ENCODE data around the gene KRTAP25-1. TPM values are rescaled to one million over a fixed set of nuclear protein-coding genes. Genes with fewer than 3 reads are reported as not detected.

KRTAP25-1 gene
- total RNA-seq, 1 donor from 2014 or later, result not detected

GRCh38 chr21:30251781-30252180 is 37.5 kb downstream of the KRTAP25-1 start:
- H3K4me1 ChIP-seq, result no peaks in the 10 kb centered on the region
- no peak overlapping the region for H3K27ac ChIP-seq
- no peak overlapping the region for H3K4me3 ChIP-seq
- intact Hi-C loops (cut with DNase I), result no loop called here
- TF ChIP-seq, protein P1, sequence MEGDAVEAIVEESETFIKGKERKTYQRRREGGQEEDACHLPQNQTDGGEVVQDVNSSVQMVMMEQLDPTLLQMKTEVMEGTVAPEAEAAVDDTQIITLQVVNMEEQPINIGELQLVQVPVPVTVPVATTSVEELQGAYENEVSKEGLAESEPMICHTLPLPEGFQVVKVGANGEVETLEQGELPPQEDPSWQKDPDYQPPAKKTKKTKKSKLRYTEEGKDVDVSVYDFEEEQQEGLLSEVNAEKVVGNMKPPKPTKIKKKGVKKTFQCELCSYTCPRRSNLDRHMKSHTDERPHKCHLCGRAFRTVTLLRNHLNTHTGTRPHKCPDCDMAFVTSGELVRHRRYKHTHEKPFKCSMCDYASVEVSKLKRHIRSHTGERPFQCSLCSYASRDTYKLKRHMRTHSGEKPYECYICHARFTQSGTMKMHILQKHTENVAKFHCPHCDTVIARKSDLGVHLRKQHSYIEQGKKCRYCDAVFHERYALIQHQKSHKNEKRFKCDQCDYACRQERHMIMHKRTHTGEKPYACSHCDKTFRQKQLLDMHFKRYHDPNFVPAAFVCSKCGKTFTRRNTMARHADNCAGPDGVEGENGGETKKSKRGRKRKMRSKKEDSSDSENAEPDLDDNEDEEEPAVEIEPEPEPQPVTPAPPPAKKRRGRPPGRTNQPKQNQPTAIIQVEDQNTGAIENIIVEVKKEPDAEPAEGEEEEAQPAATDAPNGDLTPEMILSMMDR (IDR thresholded peaks at IDR 0.05), result no peak
- H3K9me3 ChIP-seq, result no peaks in the 10 kb centered on the region
- DNase-seq (no peak), ATAC-seq (no peak)
- H3K36me3 ChIP-seq, result no peaks in the 10 kb centered on the region
- H3K27me3 ChIP-seq, result no peaks in the 10 kb centered on the region

GRCh38 chr21:30249936-30250335 is 39.4 kb downstream of the KRTAP25-1 start:
- no peaks in the 10 kb centered on the region for H3K27me3 ChIP-seq
- TF ChIP-seq, protein P1 (IDR thresholded peaks at IDR 0.05), result no peak
- no peak overlapping the region for H3K4me3 ChIP-seq
- H3K4me1 ChIP-seq, result no peaks in the 10 kb centered on the region
- no peaks in the 10 kb centered on the region for H3K9me3 ChIP-seq
- H3K36me3 ChIP-seq, result no peaks in the 10 kb centered on the region
- no peak for ATAC-seq
- no peak for DNase-seq
- intact Hi-C loops (cut with DNase I), result no loop called here
- no peak overlapping the region for H3K27ac ChIP-seq

DNA sequence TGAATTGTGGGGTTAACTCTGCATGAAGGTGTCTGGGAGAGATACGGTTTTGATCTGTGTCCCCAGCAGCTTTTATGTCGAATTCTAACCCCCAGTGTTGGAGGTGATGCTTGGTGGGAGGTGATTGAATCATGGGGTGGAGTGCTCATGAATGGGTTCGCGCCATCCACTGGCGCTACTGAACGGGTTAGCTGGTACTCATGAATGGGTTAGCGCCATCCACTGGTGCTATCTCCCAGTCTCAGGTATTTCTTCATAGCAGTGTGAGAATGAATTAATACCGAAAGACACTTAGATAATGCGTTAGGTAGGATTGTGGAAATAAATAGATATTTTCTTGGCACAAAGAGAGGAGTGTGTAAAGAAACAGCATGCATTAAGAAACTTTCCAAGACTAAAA is 40.5 kb downstream of the KRTAP25-1 start:
- Histone ChIP-seq H3K27me3 (no peaks in the 10 kb centered on the region), H3K9me3 (no peaks in the 10 kb centered on the region), H3K4me3 (no peak overlapping the region), H3K27ac (no peak overlapping the region), H3K4me1 (no peaks in the 10 kb centered on the region), H3K36me3 (no peaks in the 10 kb centered on the region)
- DNase-seq, result no peak
- no peak for ATAC-seq
- intact Hi-C loops (cut with DNase I), result no loop called here
- TF ChIP-seq, protein P1 (IDR thresholded peaks at IDR 0.05), result no peak

DNA sequence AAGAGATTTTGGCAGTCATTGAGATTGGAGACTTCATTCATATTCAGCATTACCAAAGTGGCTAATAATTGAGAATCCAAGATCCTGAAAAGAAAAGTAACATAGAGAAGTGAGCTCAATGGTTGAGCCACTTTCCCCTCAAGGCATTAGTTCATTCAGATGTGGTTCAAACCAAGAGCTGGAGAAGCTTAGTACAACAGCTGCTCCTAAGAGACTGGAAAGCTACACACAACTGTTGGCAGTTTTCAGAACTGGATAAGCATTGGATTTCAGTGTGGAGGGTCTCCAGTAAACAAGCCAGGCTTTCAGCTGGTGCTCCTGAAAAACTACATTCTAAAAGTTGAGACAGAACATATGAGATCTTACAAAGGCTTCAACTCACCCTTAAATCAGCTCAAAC is 44.3 kb downstream of the KRTAP25-1 start:
- no peaks in the 10 kb centered on the region for H3K27me3 ChIP-seq
- no peak overlapping the region for H3K27ac ChIP-seq
- intact Hi-C loops (cut with DNase I), result no loop called here
- no peaks in the 10 kb centered on the region for H3K4me1 ChIP-seq
- no peaks in the 10 kb centered on the region for H3K9me3 ChIP-seq
- H3K4me3 ChIP-seq, result no peak overlapping the region
- no peak for ATAC-seq
- TF ChIP-seq, protein P1 (IDR thresholded peaks at IDR 0.05), result no peak
- DNase-seq, result no peak
- no peaks in the 10 kb centered on the region for H3K36me3 ChIP-seq

DNA sequence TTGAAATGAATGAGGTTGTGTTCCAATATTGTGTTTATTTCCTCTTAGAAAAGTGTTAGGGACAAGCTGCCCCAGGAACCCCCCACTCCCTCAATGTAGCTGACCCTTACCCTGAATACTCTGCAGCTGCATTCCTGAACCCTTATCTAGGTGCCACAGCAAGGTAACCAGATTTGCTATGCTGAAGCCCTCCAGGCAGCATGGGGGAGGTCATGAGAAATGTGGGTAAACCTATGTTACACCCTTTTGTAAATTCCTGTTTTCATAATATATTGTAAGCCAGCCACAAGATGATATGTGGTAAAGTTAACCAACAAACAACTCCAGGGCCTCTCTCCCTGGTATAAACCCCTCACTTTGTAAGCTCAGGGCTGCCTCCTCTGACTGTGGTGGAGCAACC is 45.6 kb downstream of the KRTAP25-1 start:
- ATAC-seq, result no peak
- DNase-seq, result no peak
- Histone ChIP-seq H3K27me3 (no peaks in the 10 kb centered on the region), H3K4me1 (no peaks in the 10 kb centered on the region), H3K9me3 (no peaks in the 10 kb centered on the region), H3K27ac (no peak overlapping the region), H3K36me3 (no peaks in the 10 kb centered on the region), H3K4me3 (no peak overlapping the region)
- intact Hi-C loops (cut with DNase I), result no loop called here
- TF ChIP-seq, protein P1 (IDR thresholded peaks at IDR 0.05), result no peak

DNA sequence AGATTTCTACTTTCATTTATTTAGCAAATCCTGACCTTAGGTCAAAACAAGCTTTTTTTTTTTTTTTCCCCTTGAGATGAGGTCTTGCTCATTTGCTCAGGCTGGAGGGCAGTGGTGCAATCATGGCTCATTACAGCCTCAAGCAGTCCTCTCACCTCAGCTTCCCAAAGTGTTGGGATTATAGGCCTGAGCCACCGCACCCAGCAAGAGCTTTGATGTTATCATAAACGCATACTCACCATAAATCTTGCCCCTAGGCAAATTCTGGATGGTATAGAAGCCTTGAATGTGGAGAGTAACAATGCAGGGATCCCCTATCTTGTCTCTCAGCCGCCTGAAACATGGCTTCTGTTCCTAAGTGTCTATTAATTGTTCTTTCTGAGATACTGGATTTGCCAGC is 48.7 kb downstream of the KRTAP25-1 start:
- Histone ChIP-seq H3K27ac (no peak overlapping the region), H3K27me3 (no peaks in the 10 kb centered on the region), H3K9me3 (no peaks in the 10 kb centered on the region), H3K36me3 (no peaks in the 10 kb centered on the region), H3K4me1 (no peaks in the 10 kb centered on the region), H3K4me3 (no peak overlapping the region)
- ATAC-seq (no peak), DNase-seq (no peak)
- intact Hi-C loops (cut with DNase I), result no loop called here
- TF ChIP-seq, protein P1 (IDR thresholded peaks at IDR 0.05), result no peak

Data from upper lobe of right lung (tissue), 1 donor.